Keratinocyte (primary cell): ENCODE results near the gene AIRE. TPM values are rescaled to one million over a fixed set of nuclear protein-coding genes. Genes with fewer than 3 reads are reported as not detected.

ENCODE experiments used
- DNase-seq: peaks from one replicate; pipeline ENCODE4 v3.0.0-alpha.2; 2011; ENCODE audit warnings: low read depth, missing footprints, low spot score
- FAIRE-seq: peaks from 2 replicates; lab custom pipeline; 2011; peaks lifted over from hg19 to GRCh38; lab: Jason Lieb, UNC
- H2AFZ ChIP-seq: 2 replicates; pipeline ENCODE4 v1.6.0; 2012; ENCODE audit warnings: low read length, control low read depth, inconsistent platforms; ENCODE audit not compliant: control insufficient read depth
- H3K27ac ChIP-seq: 2 replicates; pipeline ENCODE4 v1.5.1; 2011; ENCODE audit warnings: low read length; ENCODE audit not compliant: control insufficient read depth, insufficient read depth
- H3K27me3 ChIP-seq: 3 replicates; pipeline ENCODE4 v1.6.0; 2011; ENCODE audit warnings: low read length; ENCODE audit not compliant: control insufficient read depth, insufficient read depth; ENCODE audit errors: extremely low read depth
- H3K36me3 ChIP-seq, 2 experiments: 2 replicates in 1 of 2; 3 replicates in 1 of 2; pipeline ENCODE4 v1.5.1; 2011; ENCODE audit warnings: low read length in 2 of 2, mild to moderate bottlenecking in 1 of 2; ENCODE audit not compliant: control insufficient read depth in 2 of 2, insufficient read depth in 2 of 2; ENCODE audit errors: extremely low read depth in 1 of 2
- H3K4me1 ChIP-seq: 3 replicates; pipeline ENCODE4 v1.5.1; 2011; ENCODE audit warnings: low read length; ENCODE audit not compliant: control insufficient read depth, insufficient read depth; ENCODE audit errors: extremely low read depth
- H3K4me2 ChIP-seq: 3 replicates; pipeline ENCODE4 v1.6.0; 2011; ENCODE audit warnings: low read depth, low read length; ENCODE audit not compliant: control insufficient read depth, insufficient read depth; ENCODE audit errors: extremely low read depth
- H3K4me3 ChIP-seq, 3 experiments: fragments of 200-600 bp in 1 of 3; sonication (generic) in 1 of 3; 2 replicates in 2 of 3; 3 replicates in 1 of 3; pipeline ENCODE4 v1.5.1; 2011 to 2016; ENCODE audit warnings: low read length in 3 of 3, mild to moderate bottlenecking in 3 of 3, control low read depth in 2 of 3, inconsistent platforms in 1 of 3, low read depth in 1 of 3, mixed read lengths in 1 of 3, mixed run types in 1 of 3, moderate library complexity in 1 of 3; ENCODE audit not compliant: control insufficient read depth in 2 of 3, insufficient read depth in 2 of 3; ENCODE audit errors: extremely low read depth in 1 of 3
- H3K79me2 ChIP-seq: 2 replicates; pipeline ENCODE4 v1.6.0; 2012; ENCODE audit warnings: low read length; ENCODE audit not compliant: control insufficient read depth, insufficient read depth
- H3K9ac ChIP-seq: 3 replicates; pipeline ENCODE4 v1.6.0; 2011; ENCODE audit warnings: low read length; ENCODE audit not compliant: control insufficient read depth, insufficient read depth; ENCODE audit errors: extremely low read depth
- H3K9me1 ChIP-seq: 3 replicates; pipeline ENCODE4 v1.6.0; 2011; ENCODE audit warnings: low read length; ENCODE audit not compliant: control insufficient read depth, insufficient read depth; ENCODE audit errors: extremely low read depth
- H3K9me3 ChIP-seq: 2 replicates; pipeline ENCODE4 v1.5.1; 2012; ENCODE audit warnings: low read depth, low read length; ENCODE audit not compliant: control insufficient read depth
- H4K20me1 ChIP-seq: 3 replicates; pipeline ENCODE4 v1.6.0; 2011; ENCODE audit warnings: low read length; ENCODE audit not compliant: control insufficient read depth, insufficient read depth; ENCODE audit errors: extremely low read depth
- CTCF ChIP-seq, 3 experiments: IDR thresholded peaks in 1 of 3; conservative IDR thresholded peaks in 1 of 3; optimal IDR thresholded peaks in 1 of 3; 2 replicates in 2 of 3; 3 replicates in 1 of 3; pipeline versions ENCODE3 to v1.5.1; 2011; ENCODE audit warnings: low read length in 3 of 3, mild to moderate bottlenecking in 3 of 3, moderate library complexity in 2 of 3, control low read depth in 1 of 3, inconsistent platforms in 1 of 3; ENCODE audit not compliant: insufficient read depth in 2 of 3; ENCODE audit errors: extremely low read depth in 1 of 3
- EZH2 ChIP-seq: IDR thresholded peaks from one replicate; pipeline ENCODE4 v1.6.1; 2012; ENCODE audit warnings: inconsistent platforms, mild to moderate bottlenecking, low read length, moderate library complexity
- dilution Hi-C: fragments of 300-500 bp; cut with MboI; formaldehyde crosslinking; loops from one replicate; pipeline ENCODE4 v1.7.0; 2020; ENCODE audit warnings: low sequenced_read_pairs; ENCODE audit not compliant: extremely low pct_ligation_motif_present
- polyA plus RNA-seq, 5 experiments: library from polyadenylated mRNA; depleted of rRNA in 3 of 5; stranded (reverse) in 3 of 5; stranded (forward) in 1 of 5; unstranded in 1 of 5; fragments of >200 nt; gene quantifications; 1 replicate in 1 of 5; 2 replicates in 3 of 5; 3 replicates in 1 of 5; pipeline versions ENCODE4 v1.2.1 to v1.2.3, GENCODE V29; 2011 to 2012; ENCODE audit warnings: missing spikeins in 2 of 5, low read depth in 1 of 5, low replicate concordance in 1 of 5

Gene AIRE
- polyA plus RNA-seq, 1 donor (not counting 4 experiments of a cell fraction or from before 2014, with no cell fraction given): not detected

DNA sequence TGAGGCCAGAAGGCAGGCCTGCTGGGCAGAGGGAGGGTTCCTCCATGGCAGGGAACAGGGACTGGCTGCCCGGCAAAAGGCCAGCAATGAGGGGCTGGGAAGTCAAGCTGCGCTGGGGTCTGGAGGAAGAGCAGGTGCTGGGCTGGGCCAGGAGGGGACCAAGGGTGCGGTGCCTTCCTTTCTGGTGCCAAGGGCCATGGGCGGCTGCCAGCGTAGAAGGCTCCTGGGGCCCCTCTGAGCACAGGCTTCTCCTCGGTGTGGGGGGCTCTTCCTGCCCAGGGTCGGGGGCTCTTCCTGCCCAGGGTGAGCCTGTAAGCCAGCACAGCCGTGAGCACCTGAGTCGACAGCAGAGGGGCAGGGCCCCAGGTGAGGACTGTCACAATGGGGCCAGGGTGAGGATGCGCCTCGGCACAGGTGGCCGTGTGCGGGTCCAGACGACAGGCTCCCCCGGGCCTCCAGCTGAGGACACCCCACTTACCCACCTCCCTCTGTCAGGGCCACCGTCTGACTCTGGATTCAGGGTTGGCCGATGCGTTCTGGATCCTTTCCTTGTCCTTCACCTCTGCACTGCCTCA is 13.3 kb upstream of the AIRE start:
- no peaks in the 10 kb centered on the region for H3K9me3 ChIP-seq
- H3K4me1 ChIP-seq: no peaks in the 10 kb centered on the region
- H3K36me3 ChIP-seq: no peaks in the 10 kb centered on the region
- H3K27ac ChIP-seq: no peak overlapping the region
- peaks cover 11% of the 10 kb centered on the region for H3K27me3 ChIP-seq
- H3K4me2 ChIP-seq: no peak overlapping the region
- no peak overlapping the region for H3K9ac ChIP-seq
- H3K9me1 ChIP-seq: no peaks in the 10 kb centered on the region
- dilution Hi-C loops: no loop called here
- no peaks in the 10 kb centered on the region for H3K79me2 ChIP-seq
- FAIRE-seq (no peak), DNase-seq (no peak)
- no peak overlapping the region for H2AFZ ChIP-seq
- TF ChIP-seq CTCF (optimal IDR thresholded peaks at IDR 0.05 in 1 of 3, IDR thresholded peaks at IDR 0.05 in 1 of 3, conservative IDR thresholded peaks at IDR 0.05 in 1 of 3; ENCODE audit: extremely low read depth in 1 of 3, insufficient read depth in 2 of 3, low read length in 3 of 3) (no peak), EZH2 (no peak)
- no peaks in the 10 kb centered on the region for H4K20me1 ChIP-seq
- no peak overlapping the region for H3K4me3 ChIP-seq

DNA sequence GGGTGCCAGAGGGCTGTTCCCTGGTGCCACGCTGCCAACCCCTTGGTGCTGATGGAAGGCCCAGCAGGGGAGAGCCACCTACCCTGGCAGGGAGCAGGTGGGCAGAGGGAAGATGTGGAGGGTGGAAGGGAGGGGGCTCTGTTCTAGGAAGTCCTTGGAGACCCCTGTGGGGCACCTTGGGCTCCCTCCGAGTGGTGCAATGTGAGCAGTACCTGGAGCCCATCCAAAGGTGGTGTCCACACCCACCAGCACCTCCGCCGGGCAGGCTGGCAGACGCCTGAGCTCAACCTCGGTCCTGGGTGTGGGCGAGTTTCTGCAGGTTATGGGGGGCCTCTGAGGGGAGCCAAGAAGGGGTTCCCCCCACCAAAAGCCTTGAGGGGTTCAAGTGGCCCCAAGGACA is 12.6 kb upstream of the AIRE start:
- dilution Hi-C loops: no loop called here
- no peak for TF ChIP-seq EZH2
- no peak for TF ChIP-seq CTCF (optimal IDR thresholded peaks at IDR 0.05 in 1 of 3, IDR thresholded peaks at IDR 0.05 in 1 of 3, conservative IDR thresholded peaks at IDR 0.05 in 1 of 3; ENCODE audit: extremely low read depth in 1 of 3, insufficient read depth in 2 of 3, low read length in 3 of 3)

More for the DNA sequence above, 12.6 kb upstream of the AIRE start:
- Histone ChIP-seq H4K20me1 (no peaks in the 10 kb centered on the region), H3K9me3 (no peaks in the 10 kb centered on the region), H3K4me1 (no peaks in the 10 kb centered on the region), H3K9me1 (no peaks in the 10 kb centered on the region), H3K79me2 (no peaks in the 10 kb centered on the region), H3K9ac (no peak overlapping the region), H3K27me3 (peaks cover 11% of the 10 kb centered on the region), H3K4me3 (no peak overlapping the region), H2AFZ (no peak overlapping the region), H3K4me2 (no peak overlapping the region), H3K36me3 (no peaks in the 10 kb centered on the region), H3K27ac (no peak overlapping the region)
- DNase-seq: no peak
- FAIRE-seq: no peak
